ENCODE results near the gene SUN1.

Gene SUN1

DNA sequence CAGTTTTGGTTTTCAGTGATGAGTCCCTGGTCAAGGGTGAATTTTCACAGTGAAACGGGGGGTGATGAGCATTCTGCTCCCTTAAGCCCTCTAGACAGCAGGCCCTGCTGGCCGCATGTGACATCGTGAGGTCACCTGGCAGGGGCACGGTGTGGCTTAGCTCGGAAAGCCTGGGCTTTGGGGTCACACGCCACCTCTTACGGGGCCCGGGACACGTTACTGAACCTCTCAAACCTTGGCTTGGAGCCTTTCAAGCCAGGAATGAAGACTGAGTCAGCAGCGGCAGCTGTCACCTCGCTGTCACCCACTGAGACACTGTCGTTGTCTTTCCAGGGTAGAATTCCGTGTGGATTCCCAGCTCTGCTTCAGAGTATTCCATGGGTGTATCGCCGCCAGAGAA, 48.2 kb downstream of the SUN1 start:
- DNase-seq, result no peak

DNA sequence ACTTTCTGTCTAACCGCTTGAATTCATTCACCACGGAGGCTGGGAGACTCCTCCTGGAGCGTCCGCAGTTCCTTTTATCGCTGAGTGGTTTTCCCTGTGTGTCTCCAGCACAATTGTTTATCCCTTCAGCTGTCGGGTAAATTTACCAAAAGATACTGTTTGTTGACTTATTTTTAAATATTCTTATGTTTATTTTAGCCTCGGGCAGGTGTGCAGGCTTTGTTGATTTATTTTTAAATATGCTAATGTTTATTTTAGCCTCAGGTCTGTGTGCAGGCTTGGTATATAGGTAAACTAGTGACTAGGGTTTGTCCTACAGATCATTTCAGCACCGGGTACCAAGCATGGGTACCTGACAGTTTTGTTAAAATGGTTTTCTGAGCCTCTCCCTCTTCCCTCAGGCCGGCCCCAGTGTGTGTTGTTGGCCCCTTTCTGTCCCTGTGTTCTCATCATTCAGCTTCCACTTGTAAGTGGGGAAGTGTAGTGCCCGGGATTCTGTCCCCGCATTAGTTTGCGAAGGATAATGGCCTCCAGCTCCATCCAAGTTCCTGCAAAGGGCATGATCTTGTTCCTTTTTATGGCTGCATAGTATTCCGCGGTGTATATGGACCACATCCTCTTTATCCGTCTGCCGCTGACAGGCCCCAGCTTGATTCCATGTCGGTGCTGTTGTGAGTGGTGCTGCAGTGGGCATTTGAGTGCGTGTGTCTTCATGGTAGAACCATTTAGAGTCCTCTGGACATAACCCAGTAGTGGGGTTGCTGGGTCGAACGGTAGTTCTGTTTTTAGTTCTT, 49.4 kb downstream of the SUN1 start:
- no peak for DNase-seq

DNA sequence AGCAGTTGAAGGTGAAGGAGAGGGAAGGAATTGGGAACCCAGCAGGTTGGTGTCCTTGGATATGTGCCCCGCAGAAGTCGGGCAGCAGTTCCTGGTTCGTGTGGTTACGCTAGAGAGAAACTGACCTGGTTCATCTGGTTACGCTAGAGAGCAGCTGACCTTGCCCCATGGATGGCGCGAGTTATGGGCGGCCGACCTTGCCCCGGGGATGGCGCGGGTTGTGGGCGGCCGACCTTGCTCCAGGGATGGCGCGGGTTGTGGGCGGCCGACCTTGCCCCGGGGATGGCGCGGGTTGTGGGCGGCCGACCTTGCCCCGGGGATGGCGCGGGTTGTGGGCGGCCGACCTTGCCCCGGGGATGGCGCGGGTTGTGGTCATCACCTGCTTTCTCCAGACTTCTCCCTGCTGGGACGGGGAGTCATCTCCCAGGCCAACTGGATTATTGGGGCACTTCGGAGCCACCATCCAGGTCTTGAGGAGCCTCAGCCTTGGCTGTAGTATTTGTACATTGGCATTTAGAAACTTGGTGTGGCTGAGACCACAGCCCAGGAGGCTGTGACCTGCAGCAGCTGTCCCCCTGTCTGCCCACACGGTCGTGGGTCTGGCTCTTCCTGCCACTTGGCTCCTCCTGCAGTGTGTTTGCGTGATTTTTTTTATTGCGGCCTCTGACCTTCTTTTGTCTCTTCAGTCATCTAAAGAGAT, 50.2 kb downstream of the SUN1 start:
- no peak for DNase-seq

DNA sequence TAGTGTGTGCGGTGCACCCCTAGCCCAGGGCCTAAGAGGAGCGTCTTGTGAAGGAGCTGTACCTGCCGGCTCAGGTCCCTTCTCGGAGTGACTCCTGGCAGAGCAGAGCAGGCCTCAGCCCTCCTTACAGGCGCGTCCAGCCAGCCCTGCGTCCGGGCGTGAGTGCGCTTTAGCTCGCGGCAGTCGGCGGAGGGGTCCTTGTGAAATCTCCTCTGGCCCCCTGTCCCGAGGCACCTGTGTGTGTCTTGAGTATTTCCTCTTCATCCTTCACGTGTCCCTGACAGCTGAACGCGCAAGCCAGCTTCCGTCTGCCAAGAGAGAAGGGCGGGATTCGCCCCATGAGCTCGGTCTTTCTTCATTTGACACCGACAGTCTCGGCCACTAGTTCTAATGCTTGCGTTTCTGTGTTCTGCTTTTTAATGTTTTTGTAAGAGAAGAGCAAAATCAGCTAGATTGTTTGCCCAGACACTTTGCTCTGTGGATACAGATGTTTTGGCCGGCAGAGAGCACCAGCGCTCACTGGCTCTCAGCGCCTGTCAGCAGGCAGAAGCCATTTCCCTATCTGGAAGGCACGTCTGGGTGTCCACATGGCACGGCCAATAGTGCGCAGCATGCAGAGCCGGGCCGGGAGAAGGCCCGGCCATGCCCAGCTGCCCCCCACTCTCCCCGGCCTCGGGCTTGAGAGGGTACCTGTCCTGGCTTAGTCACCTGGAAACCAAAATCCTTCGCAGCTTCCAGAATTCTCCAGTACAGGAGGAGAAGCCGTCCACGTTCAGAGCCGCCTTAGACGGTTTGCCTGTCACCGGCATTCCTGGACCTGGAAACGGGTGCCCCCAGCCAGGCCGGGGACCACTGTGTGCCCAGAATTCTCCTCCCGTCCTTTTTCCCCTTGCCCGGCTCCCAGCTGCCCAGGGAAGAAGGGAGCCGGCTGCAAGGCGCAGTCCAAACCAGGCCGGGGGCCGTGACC, 51.1 kb downstream of the SUN1 start:
- DNase-seq, result no peak

DNA sequence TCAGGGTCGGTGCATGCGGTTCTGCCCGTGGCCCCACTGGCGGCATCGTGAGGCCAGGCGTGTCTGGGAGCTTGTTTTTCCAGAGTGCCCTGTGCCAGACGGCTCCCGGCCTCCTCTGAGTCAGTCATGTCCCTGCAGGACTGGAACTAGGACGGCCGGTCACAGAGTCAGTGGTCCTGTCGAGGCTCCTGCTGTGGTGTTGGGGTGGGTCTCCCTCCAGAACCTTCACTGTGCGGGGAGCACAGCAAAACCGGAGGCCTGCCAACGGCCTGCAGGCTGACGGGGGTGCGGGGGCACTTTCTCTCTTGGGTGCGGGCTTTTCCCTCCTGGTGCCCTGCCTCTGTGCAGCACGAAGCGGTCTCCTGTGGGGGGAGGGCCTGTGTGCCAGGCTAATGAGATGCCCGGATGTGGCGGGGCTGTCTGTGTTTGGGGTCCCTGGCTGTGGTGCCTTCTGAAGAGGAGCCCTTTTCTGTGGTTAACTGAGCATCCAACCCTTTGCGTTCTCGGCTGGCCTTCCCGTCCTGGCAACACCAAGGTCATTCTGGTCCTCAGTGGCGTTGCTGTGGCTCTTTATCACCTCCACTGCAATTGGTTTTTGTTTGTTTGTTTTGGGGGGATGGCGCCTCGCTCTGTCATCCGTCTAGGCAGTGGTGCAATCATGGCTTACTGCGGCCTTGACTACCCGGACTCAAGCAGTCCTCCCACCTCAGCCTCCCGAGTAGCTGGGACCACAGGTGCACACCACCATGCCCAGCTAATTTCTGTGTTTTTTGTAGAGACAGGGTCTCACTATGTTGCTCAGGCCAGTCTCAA, 52.1 kb downstream of the SUN1 start:
- DNase-seq, result no peak

DNA sequence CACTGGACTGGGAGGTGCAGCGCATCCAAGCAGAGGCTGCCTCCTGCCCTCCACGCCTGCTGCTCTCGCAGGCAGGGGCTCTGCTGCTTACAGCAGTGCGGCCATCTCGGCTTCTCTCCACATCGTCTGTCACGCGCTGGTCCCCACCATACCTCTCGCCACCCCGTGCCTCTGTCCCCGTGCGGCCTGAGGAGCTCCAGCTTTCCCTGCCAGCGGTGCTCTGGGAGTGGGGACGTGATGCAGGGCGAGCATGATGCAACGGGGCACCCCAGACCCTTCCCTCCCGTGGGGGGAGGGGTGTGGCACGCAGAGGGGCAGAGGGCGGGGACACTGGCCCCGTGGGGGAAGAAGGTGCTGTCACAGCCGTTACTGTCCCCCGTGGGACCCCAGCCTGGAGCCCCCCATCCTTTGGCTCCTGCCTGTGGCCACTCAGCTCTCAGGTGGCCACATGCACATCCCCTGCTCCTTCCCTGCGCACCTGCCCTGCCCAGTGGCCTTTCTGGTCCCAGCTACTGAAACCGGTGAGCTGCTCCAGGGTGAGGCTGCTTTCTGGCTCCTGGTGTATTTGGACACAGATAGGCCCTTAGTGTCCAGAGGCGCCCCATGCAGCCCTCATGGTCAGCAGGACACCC, 53.1 kb downstream of the SUN1 start:
- DNase-seq, result no peak

DNA sequence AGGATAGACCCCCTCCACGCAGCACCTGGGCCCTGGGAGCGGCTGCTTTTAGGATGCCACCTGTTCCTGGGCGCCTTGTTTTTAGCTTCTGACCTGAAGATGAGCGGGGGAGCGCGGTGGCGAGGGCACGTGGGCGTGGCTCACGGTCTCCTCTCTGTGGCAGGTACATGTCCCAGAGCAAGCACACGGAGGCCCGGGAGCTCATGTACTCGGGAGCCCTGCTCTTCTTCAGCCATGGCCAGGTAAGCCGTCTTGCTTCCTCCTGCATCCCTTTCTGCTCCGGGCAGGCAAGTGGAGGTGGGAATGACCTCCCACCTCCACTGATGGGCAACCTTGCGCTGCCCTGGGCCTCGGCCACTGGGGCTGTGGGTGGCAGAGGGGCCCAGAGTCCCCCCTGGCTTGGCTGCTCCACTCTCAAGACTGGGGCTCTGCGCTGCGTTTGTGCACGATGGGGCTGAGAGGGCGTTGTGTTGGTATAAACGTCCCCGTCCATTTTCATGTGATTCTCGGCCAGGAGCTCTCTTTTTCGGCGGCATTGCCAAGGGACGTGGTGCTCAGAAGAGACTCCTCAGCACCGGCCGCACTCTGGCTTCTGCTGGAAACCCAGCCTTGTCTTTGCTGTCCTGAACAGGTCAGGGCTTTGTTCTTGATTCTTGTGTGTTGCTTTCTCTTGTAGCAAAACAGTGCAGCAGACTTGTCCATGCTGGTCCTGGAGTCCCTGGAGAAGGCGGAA, 53.8 kb downstream of the SUN1 start:
- DNase-seq, result no peak

DNA sequence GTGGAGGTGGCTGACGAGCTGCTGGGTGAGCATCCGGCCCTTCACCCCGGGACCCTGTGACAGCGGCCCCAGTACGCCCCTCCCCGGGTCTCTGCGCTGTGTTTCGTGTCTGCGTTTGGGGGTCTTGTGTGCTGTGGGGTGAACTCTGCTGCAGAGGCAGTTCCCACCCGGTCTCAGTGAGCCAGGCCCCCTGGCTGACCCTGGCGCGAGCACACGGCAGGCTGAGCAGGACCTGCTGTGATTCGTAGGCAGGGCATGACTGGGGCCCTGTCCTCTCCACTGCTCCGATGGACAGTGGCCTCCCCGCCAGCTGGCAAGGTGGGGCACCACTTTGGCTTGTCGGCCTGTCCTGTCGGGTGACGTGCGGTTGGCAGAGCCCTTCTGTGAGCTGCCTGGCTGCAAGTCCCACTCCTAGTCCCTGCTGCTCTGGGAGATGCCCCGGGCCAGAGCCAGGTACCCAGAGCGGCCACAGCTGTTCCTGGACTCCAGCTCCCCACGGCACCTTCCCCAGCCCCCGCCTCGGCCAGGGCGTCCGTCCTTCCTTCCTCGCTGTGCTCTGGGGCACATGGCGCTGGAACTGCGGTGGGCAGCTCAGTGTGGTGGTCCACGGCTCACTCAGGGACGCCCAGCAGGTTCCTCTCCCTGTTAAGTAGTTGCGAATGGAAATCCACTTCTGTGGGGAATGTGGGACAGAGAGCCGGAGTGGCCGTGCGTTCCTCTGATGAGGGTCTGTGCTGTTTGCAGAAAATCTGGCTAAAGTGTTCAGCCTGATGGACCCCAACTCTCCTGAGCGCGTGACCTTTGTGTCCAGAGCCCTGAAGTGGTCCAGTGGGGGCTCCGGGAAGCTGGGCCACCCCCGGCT, 54.6 kb downstream of the SUN1 start:
- DNase-seq, result no peak

DNA sequence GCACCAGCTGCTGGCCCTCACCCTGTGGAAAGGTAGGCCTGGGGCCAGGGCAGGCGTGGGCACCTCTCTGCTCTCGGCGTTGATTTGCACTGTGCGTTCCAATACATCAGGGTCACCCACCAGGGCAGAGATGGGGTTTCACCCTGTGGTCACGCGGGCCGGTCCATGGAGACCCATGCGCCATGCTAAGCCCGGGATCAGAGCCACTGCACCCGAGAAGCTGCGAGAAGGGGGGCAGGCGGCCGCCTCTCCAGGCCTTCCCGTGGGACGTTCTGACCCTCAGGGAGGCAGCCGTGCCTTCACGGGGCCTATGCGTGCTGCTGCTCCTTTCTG, 55.2 kb downstream of the SUN1 start:
- no peak for DNase-seq

DNA sequence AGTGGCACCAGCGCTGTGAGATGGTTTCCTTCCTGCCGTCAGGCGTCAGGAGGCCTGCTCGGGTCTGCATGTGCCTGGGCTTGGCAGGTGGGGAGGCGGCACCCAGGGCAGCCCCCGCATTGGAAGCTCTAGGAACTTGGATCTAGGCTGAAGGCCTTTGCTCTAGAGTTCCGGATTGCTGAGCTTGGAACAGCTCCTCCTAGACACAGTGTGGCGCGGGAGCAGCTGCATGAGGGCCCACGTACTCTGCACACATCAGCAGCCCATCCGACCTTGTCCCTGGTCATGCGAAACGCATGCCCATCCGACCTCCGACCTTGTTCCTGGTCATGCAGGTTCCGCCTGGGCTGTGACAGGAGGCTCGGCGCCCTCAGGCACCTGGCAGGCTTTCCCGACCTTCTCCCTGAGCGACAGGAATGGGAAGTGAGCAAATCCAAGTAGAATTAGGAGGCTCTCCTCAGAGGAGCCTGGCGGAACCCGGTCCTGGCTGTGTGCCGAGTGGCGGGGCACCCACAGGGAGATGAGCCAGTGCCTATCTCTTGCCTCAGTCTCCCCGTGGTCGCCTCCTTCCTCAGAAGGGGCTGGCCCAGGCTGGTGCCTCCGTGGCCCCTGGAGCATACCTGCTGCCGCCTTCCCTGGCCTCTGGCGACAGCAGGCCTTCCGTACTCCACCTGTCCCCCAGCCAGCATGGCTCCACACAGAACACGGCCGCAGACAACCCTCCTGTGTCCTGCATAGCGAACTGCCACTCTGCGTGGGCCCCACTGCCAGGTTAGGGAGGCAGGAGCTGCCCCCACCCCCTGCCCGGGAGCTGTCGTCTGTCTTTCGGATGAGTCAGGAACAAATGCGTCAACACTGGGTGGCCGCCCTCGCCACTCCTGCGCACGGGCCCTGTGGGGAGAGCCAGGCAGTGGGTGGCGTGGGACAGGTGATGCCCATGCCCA, 56.1 kb downstream of the SUN1 start:
- DNase-seq, result no peak

DNA sequence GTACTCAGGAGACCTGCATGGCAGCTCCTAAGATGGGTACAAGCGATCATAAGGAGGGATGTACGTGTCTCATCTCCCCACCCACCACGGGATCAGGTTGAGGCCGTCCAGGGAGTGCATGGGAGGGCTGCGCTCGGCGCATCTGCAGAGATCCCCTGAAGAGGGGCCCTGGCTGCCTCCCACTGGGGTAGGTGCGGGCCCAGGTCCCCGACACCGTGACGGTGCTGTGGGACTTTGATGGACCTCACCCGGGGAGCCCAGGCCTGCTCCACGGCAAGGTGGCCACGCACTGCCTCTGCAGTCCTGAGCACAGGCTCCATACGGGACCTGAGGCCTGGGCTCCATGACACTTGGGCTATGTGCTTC, 56.7 kb downstream of the SUN1 start:
- no peak for DNase-seq

DNA sequence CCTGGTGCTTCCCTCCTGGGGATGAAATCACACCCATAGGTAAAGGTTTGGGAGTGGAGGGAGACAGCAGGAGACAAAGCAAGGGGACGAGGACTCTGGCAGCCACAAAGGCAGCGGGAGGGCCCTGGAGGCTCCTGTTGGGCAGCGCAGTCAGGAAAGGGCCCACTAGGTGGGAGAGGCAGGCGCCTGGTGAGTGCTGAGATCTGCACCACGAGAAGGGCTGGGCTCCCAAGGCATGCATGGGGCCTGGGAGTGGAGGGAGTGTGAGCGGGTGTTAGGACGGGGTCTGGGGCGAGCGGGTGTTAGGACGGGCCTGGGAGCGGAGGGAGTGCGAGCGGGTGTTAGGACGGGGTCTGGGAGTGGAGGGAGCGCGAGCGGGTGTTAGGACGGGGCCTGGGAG, 57.1 kb downstream of the SUN1 start:
- no peak for DNase-seq

DNA sequence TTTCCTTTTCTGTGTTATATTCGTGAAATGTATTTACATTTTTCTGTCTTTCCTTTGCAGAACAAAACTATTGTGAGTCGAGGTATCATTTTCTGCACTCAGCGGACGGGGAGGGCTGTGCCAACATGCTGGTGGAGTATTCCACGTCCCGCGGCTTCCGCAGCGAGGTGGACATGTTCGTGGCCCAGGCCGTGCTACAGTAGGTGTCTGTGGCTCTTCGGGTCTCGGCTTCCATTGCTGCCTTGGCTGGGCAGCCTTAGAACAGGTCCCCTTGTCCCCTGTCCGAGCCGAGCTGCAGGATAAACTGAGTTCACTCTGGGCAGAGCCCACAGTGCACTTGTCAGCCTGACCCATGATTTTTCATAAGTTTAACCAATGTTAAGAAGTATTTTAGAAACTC, 58.6 kb downstream of the SUN1 start:
- DNase-seq, result no peak

DNA sequence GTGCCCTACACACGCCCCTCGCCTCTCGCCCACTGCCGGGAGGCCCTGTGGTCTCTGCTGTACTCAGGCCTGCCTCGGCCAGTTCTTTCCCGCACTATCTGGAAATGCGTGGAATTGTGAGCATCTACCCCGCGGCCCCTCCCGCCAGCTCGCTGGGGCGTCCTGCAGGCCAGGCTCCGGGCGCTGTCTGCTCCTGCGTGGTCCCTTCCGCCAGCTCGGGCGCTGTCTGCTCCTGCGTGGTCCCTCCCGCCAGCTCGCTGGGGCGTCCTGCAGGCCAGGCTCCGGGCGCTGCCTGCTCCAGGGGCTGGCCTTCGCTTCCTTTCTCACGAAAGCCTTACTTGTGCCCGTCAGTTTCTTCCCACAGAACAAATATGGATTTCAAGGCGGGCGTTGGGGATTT, 59.0 kb downstream of the SUN1 start:
- no peak for DNase-seq

DNA sequence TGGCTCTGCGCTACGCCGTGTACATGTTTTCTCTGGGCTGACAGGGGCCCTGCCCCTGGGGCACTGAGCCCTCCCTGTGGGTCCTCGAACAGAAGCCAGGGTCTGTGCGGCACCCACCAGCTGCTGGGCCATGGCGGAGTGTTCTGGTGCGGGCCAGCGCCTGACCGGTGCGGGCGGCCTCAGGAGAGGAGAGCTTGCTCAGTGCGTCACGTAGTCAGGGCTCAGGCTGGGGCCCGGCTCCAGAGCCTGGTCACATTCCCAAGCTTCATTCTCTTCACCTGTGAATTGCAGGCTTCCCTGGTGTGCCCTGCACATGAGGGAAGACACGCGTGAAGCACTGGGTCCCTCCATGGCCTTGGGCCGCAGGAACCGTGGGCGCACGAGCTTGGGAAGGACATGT, 59.5 kb downstream of the SUN1 start:
- no peak for DNase-seq

DNA sequence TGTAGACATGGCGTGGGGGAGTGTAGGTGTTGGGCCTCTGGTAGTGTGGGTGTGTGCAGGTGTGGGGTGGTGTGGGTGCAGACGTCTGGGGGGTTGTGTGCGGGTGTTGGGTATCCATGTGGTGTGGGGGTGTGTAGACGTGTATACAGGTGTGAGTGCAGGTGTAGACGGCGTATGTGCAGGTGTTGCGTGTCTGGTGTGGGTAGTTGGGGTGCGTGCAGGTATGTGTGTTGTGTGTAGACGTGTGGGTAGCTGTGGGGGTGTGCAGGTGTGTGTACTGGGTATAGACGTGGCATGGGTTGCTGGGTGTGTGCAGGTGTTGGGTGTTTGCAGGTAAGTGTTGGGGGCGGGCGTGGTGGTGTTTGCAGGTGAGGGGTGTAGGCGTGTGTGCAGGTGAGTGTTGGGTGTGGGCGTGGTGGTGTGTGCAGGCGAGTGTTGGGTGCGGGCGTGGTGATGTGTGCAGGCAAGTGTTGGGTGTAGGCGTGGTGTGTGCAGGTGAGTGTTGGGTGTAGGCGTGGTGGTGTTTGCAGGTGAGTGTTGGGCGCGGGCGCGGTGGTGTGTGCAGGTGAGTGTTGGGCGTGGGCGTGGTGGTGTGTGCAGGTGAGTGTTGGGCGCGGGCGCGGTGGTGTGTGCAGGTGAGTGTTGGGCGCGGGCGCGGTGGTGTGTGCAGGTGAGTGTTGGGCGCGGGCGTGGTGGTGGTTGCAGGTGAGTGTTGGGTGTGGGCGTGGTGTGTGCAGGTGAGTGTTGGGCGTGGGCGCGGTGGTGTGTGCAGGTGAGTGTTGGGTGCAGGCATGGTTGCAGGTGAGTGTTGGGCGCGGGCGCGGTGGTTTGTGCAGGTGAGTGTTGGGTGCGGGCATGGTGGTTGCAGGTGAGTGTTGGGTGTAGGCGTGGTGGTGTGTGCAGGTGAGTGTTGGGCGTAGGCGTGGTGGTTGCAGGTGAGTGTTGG, 60.6 kb downstream of the SUN1 start:
- no peak for DNase-seq

DNA sequence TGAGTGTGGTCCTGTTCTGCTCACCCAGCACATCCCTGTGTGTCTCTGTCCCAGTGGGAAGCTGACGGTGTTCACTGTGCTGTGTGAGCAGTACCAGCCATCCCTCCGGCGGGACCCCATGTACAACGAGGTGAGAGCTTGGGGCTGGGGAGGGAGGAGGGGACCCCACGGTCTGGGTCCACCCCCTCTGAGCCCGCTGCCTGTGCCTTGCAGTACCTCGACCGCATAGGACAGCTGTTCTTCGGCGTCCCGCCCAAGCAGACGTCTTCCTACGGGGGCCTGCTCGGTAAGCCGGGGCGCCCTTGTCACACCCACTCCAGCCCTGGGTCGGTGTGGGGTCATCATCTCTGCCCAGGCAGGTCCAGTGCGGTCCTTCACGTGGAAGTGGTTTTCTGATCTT, 61.4 kb downstream of the SUN1 start:
- DNase-seq, result no peak

DNA sequence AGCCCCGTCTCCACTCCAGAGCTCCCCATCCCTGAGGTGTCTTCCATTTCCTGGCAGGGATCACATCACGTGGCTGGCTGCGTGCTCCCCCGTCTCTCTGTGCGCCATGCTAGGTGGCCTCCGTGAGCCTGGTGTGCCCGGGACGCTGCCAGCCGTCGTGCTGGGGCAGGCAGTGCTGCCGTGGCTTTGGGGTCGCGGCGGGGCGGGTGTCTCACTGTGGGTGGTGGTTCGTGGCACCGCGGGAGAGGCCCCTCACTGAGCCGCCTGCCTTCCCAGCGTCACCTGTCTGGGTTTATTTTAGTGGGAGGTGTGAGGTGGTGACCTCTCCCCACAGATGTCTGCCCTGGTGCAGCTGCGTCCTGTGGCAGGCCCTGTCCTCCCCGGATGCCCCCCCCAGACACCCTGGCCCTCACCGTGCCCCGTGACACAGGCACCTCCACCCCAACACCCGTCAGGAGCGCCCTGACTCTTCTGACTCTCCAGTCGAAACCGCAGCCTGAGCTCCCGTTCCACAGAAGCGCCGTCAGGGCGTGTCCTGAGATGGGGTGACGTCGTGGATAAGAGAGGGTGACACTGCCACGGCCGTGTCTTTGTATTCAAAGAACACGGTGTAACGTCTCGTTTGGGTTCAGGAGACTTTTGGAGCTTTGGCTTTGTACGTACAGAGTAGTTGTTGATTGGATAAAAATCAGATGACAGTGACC, 62.0 kb downstream of the SUN1 start:
- no peak for DNase-seq
